OCI-LY7 (cell line): ENCODE measurements around the gene CYP11A1. TPM values are rescaled to one million over a fixed set of nuclear protein-coding genes. Genes with fewer than 3 reads are reported as not detected.

Experiments used
- BruUV-seq: library from RNA; stranded (reverse); fragments of 400-500 nt; replicated peaks from 2 replicates; lab custom pipeline; 2021; lab: Mats Ljungman, UMichigan
- CTCF ChIA-PET: fragments of 300-600 bp; sonication (Branson Sonifier 250); formaldehyde crosslinking; loops from one replicate; lab custom pipeline; 2022; ENCODE audit warnings: antibody characterized with exemption; ENCODE audit not compliant: unreplicated experiment; lab: Charles Lee
- POLR2A ChIA-PET: fragments of 300-600 bp; sonication (Branson Sonifier 250); formaldehyde crosslinking; loops from one replicate; lab custom pipeline; 2022; ENCODE audit warnings: antibody characterized with exemption; lab: Charles Lee
- DNase-seq: peaks from one replicate; pipeline ENCODE4 v3.0.0-alpha.2; 2015; ENCODE audit warnings: low spot score
- H2AFZ ChIP-seq: fragments of 200-600 bp; sonication (generic), shearing (Covaris generic); 2 replicates; pipeline ENCODE4 v1.6.1; 2014; ENCODE audit warnings: mild to moderate bottlenecking, antibody characterized with exemption, low read length, moderate library complexity
- H3K27ac ChIP-seq: fragments of 200-600 bp; sonication (generic); 2 replicates; pipeline ENCODE4 v1.5.1; 2014; ENCODE audit warnings: mixed run types, low read depth, mild to moderate bottlenecking, moderate library complexity, low read length, inconsistent platforms; ENCODE audit not compliant: poor library complexity, severe bottlenecking
- H3K36me3 ChIP-seq: fragments of 200-600 bp; sonication (generic); 2 replicates; pipeline ENCODE4 v1.6.1; 2014; ENCODE audit warnings: mild to moderate bottlenecking, antibody characterized with exemption, low read length, moderate library complexity, mixed read lengths; ENCODE audit not compliant: insufficient read depth
- H3K4me1 ChIP-seq: fragments of 200-600 bp; sonication (generic); 2 replicates; pipeline ENCODE4 v1.5.1; 2014; ENCODE audit warnings: mild to moderate bottlenecking, low read length; ENCODE audit not compliant: insufficient read depth, poor library complexity, severe bottlenecking
- H3K4me2 ChIP-seq: fragments of 200-600 bp; sonication (generic); 2 replicates; pipeline ENCODE4 v1.6.1; 2014; ENCODE audit warnings: mild to moderate bottlenecking, low read length
- H3K4me3 ChIP-seq: fragments of 200-600 bp; sonication (generic); 2 replicates; pipeline ENCODE4 v1.5.1; 2014; ENCODE audit warnings: mild to moderate bottlenecking, low read depth, low read length; ENCODE audit not compliant: poor library complexity, severe bottlenecking
- H3K79me2 ChIP-seq: fragments of 200-600 bp; sonication (generic); 2 replicates; pipeline ENCODE4 v1.6.1; 2016; ENCODE audit warnings: low read depth, mild to moderate bottlenecking, low read length, moderate library complexity, mixed read lengths; ENCODE audit not compliant: insufficient read depth
- H3K9me2 ChIP-seq: fragments of 200-600 bp; sonication (generic); 2 replicates; pipeline ENCODE4 v1.6.1; 2016; ENCODE audit warnings: mild to moderate bottlenecking, low read length, mixed read lengths; ENCODE audit not compliant: insufficient read depth
- H3K9me3 ChIP-seq: fragments of 200-600 bp; sonication (generic); 2 replicates; pipeline ENCODE4 v1.6.1; 2014; ENCODE audit warnings: mild to moderate bottlenecking, mixed run types, low read length, mixed read lengths
- H4K20me1 ChIP-seq: fragments of 200-600 bp; sonication (generic); 2 replicates; pipeline ENCODE4 v1.6.1; 2014; ENCODE audit warnings: mild to moderate bottlenecking, antibody characterized with exemption, low read length, moderate library complexity, mixed read lengths; ENCODE audit not compliant: insufficient read depth
- EZH2phosphoT487 ChIP-seq: fragments of 200-600 bp; sonication (generic); IDR thresholded peaks from 2 replicates; pipeline ENCODE4 v1.6.1; 2018; ENCODE audit warnings: low read depth, borderline replicate concordance, mild to moderate bottlenecking, mixed run types, antibody characterized with exemption, low read length, moderate library complexity, mixed read lengths
- intact Hi-C: fragments of 100-400 bp; cut with micrococcal nuclease; formaldehyde crosslinking; loops from one replicate; pipeline ENCODE4 v1.10.0; 2022; ENCODE audit not compliant: unreplicated experiment
- total RNA-seq, 2 experiments: library from RNA; depleted of rRNA in 1 of 2; stranded (reverse); fragments of >200 nt in 1 of 2; shearing (Covaris generic) in 1 of 2; gene quantifications; 2 replicates each; pipeline ENCODE4 v1.2.3, GENCODE V29; 2014 to 2022
- TF ChIP-seq, protein P1 (sequence below): fragments of 200-600 bp; sonication (generic); conservative IDR thresholded peaks from 2 replicates; pipeline ENCODE4 v1.5.1; 2014; ENCODE audit warnings: mild to moderate bottlenecking, antibody characterized with exemption, low read length, moderate library complexity, mixed read lengths

The CYP11A1 gene
- total RNA-seq, 2 experiments from 2014 or later, result not detected

GRCh38 chr15:74336061-74337005 lies 31.1 kb downstream of the CYP11A1 start:
- ChIA-PET CTCF (no interaction called here), POLR2A (no interaction called here)
- Histone ChIP-seq H3K79me2 (no peaks in the 10 kb centered on the region), H3K9me2 (no peaks in the 10 kb centered on the region), H3K36me3 (no peaks in the 10 kb centered on the region), H3K4me3 (no peak overlapping the region), H3K4me1 (no peaks in the 10 kb centered on the region), H3K27ac (no peak overlapping the region), H3K9me3 (no peaks in the 10 kb centered on the region), H4K20me1 (no peaks in the 10 kb centered on the region), H3K4me2 (no peak overlapping the region), H2AFZ (no peak overlapping the region)
- no peak for DNase-seq
- TF ChIP-seq EZH2phosphoT487, result no peak
- TF ChIP-seq, protein P1, sequence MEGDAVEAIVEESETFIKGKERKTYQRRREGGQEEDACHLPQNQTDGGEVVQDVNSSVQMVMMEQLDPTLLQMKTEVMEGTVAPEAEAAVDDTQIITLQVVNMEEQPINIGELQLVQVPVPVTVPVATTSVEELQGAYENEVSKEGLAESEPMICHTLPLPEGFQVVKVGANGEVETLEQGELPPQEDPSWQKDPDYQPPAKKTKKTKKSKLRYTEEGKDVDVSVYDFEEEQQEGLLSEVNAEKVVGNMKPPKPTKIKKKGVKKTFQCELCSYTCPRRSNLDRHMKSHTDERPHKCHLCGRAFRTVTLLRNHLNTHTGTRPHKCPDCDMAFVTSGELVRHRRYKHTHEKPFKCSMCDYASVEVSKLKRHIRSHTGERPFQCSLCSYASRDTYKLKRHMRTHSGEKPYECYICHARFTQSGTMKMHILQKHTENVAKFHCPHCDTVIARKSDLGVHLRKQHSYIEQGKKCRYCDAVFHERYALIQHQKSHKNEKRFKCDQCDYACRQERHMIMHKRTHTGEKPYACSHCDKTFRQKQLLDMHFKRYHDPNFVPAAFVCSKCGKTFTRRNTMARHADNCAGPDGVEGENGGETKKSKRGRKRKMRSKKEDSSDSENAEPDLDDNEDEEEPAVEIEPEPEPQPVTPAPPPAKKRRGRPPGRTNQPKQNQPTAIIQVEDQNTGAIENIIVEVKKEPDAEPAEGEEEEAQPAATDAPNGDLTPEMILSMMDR, result no peak
- intact Hi-C loops, result no loop called here
- BruUV-seq, result no TSS peak

GRCh38 chr15:74335396-74335795 lies 32.0 kb downstream of the CYP11A1 start:
- intact Hi-C loops, result no loop called here
- no peaks in the 10 kb centered on the region for H4K20me1 ChIP-seq
- no peaks in the 10 kb centered on the region for H3K79me2 ChIP-seq
- no peaks in the 10 kb centered on the region for H3K9me3 ChIP-seq
- TF ChIP-seq, protein P1, result no peak
- no peak for TF ChIP-seq EZH2phosphoT487
- H3K4me3 ChIP-seq, result no peak overlapping the region
- ChIA-PET CTCF (no interaction called here), POLR2A (no interaction called here)
- no peak overlapping the region for H3K27ac ChIP-seq
- H3K36me3 ChIP-seq, result no peaks in the 10 kb centered on the region
- no peak overlapping the region for H2AFZ ChIP-seq
- BruUV-seq, result no TSS peak
- no peak overlapping the region for H3K4me2 ChIP-seq
- no peak for DNase-seq
- no peaks in the 10 kb centered on the region for H3K4me1 ChIP-seq
- H3K9me2 ChIP-seq, result no peaks in the 10 kb centered on the region

DNA sequence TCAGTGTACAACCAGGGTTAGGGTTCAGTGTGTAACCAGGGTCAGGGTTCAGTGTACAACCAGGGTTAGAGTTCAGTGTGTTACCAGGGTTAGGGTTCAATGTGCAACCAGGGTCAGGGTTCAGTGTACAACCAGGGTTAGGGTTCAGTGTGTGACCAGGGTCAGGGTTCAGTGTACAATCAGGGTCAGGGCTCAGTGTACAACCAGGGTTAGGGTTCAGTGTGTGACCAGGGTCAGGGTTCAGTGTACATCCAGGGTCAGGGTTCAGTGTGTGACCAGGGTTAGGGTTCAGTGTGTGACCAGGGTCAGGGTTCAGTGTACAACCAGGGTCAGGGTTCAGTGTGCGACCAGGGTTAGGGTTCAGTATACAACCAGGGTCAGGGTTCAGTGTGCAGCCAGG lies 33.3 kb downstream of the CYP11A1 start:
- DNase-seq, result no peak
- Histone ChIP-seq H3K27ac (no peak overlapping the region), H3K79me2 (no peaks in the 10 kb centered on the region), H2AFZ (no peak overlapping the region), H3K4me3 (no peak overlapping the region), H3K4me1 (no peaks in the 10 kb centered on the region), H3K36me3 (no peaks in the 10 kb centered on the region), H3K9me2 (no peaks in the 10 kb centered on the region), H3K4me2 (no peak overlapping the region), H4K20me1 (no peaks in the 10 kb centered on the region), H3K9me3 (no peaks in the 10 kb centered on the region)
- no peak for TF ChIP-seq EZH2phosphoT487
- TF ChIP-seq, protein P1, result no peak
- POLR2A ChIA-PET, result no interaction called here
- intact Hi-C loops, result no loop called here
- BruUV-seq, result no TSS peak
- CTCF ChIA-PET, result no interaction called here
